Keratinocyte (primary cell): ENCODE data around the gene ARHGAP18. TPM values are rescaled to one million over a fixed set of nuclear protein-coding genes. Genes with fewer than 3 reads are reported as not detected.

ENCODE experiments used
- DNase-seq: peaks from one replicate; pipeline ENCODE4 v3.0.0-alpha.2; 2011; ENCODE audit warnings: low read depth, missing footprints, low spot score
- FAIRE-seq: peaks from 2 replicates; lab custom pipeline; 2011; peaks lifted over from hg19 to GRCh38; lab: Jason Lieb, UNC
- H2AFZ ChIP-seq: 2 replicates; pipeline ENCODE4 v1.6.0; 2012; ENCODE audit warnings: low read length, control low read depth, inconsistent platforms; ENCODE audit not compliant: control insufficient read depth
- H3K27ac ChIP-seq: 2 replicates; pipeline ENCODE4 v1.5.1; 2011; ENCODE audit warnings: low read length; ENCODE audit not compliant: control insufficient read depth, insufficient read depth
- H3K27me3 ChIP-seq: 3 replicates; pipeline ENCODE4 v1.6.0; 2011; ENCODE audit warnings: low read length; ENCODE audit not compliant: control insufficient read depth, insufficient read depth; ENCODE audit errors: extremely low read depth
- H3K36me3 ChIP-seq, 2 experiments: 2 replicates in 1 of 2; 3 replicates in 1 of 2; pipeline ENCODE4 v1.5.1; 2011; ENCODE audit warnings: low read length in 2 of 2, mild to moderate bottlenecking in 1 of 2; ENCODE audit not compliant: control insufficient read depth in 2 of 2, insufficient read depth in 2 of 2; ENCODE audit errors: extremely low read depth in 1 of 2
- H3K4me1 ChIP-seq: 3 replicates; pipeline ENCODE4 v1.5.1; 2011; ENCODE audit warnings: low read length; ENCODE audit not compliant: control insufficient read depth, insufficient read depth; ENCODE audit errors: extremely low read depth
- H3K4me2 ChIP-seq: 3 replicates; pipeline ENCODE4 v1.6.0; 2011; ENCODE audit warnings: low read depth, low read length; ENCODE audit not compliant: control insufficient read depth, insufficient read depth; ENCODE audit errors: extremely low read depth
- H3K4me3 ChIP-seq, 3 experiments: fragments of 200-600 bp in 1 of 3; sonication (generic) in 1 of 3; 2 replicates in 2 of 3; 3 replicates in 1 of 3; pipeline ENCODE4 v1.5.1; 2011 to 2016; ENCODE audit warnings: low read length in 3 of 3, mild to moderate bottlenecking in 3 of 3, control low read depth in 2 of 3, inconsistent platforms in 1 of 3, low read depth in 1 of 3, mixed read lengths in 1 of 3, mixed run types in 1 of 3, moderate library complexity in 1 of 3; ENCODE audit not compliant: control insufficient read depth in 2 of 3, insufficient read depth in 2 of 3; ENCODE audit errors: extremely low read depth in 1 of 3
- H3K79me2 ChIP-seq: 2 replicates; pipeline ENCODE4 v1.6.0; 2012; ENCODE audit warnings: low read length; ENCODE audit not compliant: control insufficient read depth, insufficient read depth
- H3K9ac ChIP-seq: 3 replicates; pipeline ENCODE4 v1.6.0; 2011; ENCODE audit warnings: low read length; ENCODE audit not compliant: control insufficient read depth, insufficient read depth; ENCODE audit errors: extremely low read depth
- H3K9me1 ChIP-seq: 3 replicates; pipeline ENCODE4 v1.6.0; 2011; ENCODE audit warnings: low read length; ENCODE audit not compliant: control insufficient read depth, insufficient read depth; ENCODE audit errors: extremely low read depth
- H3K9me3 ChIP-seq: 2 replicates; pipeline ENCODE4 v1.5.1; 2012; ENCODE audit warnings: low read depth, low read length; ENCODE audit not compliant: control insufficient read depth
- H4K20me1 ChIP-seq: 3 replicates; pipeline ENCODE4 v1.6.0; 2011; ENCODE audit warnings: low read length; ENCODE audit not compliant: control insufficient read depth, insufficient read depth; ENCODE audit errors: extremely low read depth
- CTCF ChIP-seq, 3 experiments: IDR thresholded peaks in 1 of 3; conservative IDR thresholded peaks in 1 of 3; optimal IDR thresholded peaks in 1 of 3; 2 replicates in 2 of 3; 3 replicates in 1 of 3; pipeline versions ENCODE3 to v1.5.1; 2011; ENCODE audit warnings: low read length in 3 of 3, mild to moderate bottlenecking in 3 of 3, moderate library complexity in 2 of 3, control low read depth in 1 of 3, inconsistent platforms in 1 of 3; ENCODE audit not compliant: insufficient read depth in 2 of 3; ENCODE audit errors: extremely low read depth in 1 of 3
- EZH2 ChIP-seq: IDR thresholded peaks from one replicate; pipeline ENCODE4 v1.6.1; 2012; ENCODE audit warnings: inconsistent platforms, mild to moderate bottlenecking, low read length, moderate library complexity
- dilution Hi-C: fragments of 300-500 bp; cut with MboI; formaldehyde crosslinking; loops from one replicate; pipeline ENCODE4 v1.7.0; 2020; ENCODE audit warnings: low sequenced_read_pairs; ENCODE audit not compliant: extremely low pct_ligation_motif_present
- polyA plus RNA-seq, 5 experiments: library from polyadenylated mRNA; depleted of rRNA in 3 of 5; stranded (reverse) in 3 of 5; stranded (forward) in 1 of 5; unstranded in 1 of 5; fragments of >200 nt; gene quantifications; 1 replicate in 1 of 5; 2 replicates in 3 of 5; 3 replicates in 1 of 5; pipeline versions ENCODE4 v1.2.1 to v1.2.3, GENCODE V29; 2011 to 2012; ENCODE audit warnings: missing spikeins in 2 of 5, low read depth in 1 of 5, low replicate concordance in 1 of 5

Gene ARHGAP18
- polyA plus RNA-seq, 1 donor (not counting 4 experiments of a cell fraction or from before 2014, with no cell fraction given): 17.7 TPM

DNA sequence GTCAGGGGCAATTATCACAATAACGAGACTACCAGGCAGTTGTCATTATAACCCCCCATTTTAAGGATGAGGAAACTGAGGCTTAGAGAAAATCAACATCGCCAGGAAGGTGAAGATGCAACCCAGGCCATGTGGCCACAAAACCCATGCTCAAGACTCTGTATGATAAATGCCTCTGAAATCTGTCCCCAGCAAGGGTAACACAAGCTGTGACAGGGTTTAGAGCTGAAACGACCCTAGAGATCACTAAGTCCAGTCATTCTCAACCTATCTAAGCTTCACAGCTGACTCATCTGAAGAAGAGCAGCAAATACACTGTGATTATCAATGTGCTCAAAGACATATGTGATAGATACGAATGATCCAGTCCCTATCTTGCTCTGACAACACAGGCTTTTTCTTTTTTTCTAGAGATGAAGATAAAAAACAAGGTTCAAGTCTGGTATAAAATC is 47.0 kb downstream of the ARHGAP18 start:
- Histone ChIP-seq H2AFZ (no peak overlapping the region), H3K4me2 (no peak overlapping the region), H3K4me3 (no peak overlapping the region), H3K9ac (no peak overlapping the region), H3K4me1 (peaks cover 23% of the 10 kb centered on the region), H3K27ac (no peak overlapping the region), H3K9me3 (no peaks in the 10 kb centered on the region), H3K79me2 (peaks cover 71% of the 10 kb centered on the region), H3K9me1 (no peaks in the 10 kb centered on the region), H4K20me1 (no peaks in the 10 kb centered on the region), H3K36me3 (peaks cover 0 to 4% of the 10 kb centered on the region in 2 experiments), H3K27me3 (no peaks in the 10 kb centered on the region)
- no peak for DNase-seq
- TF ChIP-seq EZH2 (no peak), CTCF (optimal IDR thresholded peaks at IDR 0.05 in 1 of 3, IDR thresholded peaks at IDR 0.05 in 1 of 3, conservative IDR thresholded peaks at IDR 0.05 in 1 of 3; ENCODE audit: extremely low read depth in 1 of 3, insufficient read depth in 2 of 3, low read length in 3 of 3) (no peak)
- no peak for FAIRE-seq
- dilution Hi-C loops: no loop called here

DNA sequence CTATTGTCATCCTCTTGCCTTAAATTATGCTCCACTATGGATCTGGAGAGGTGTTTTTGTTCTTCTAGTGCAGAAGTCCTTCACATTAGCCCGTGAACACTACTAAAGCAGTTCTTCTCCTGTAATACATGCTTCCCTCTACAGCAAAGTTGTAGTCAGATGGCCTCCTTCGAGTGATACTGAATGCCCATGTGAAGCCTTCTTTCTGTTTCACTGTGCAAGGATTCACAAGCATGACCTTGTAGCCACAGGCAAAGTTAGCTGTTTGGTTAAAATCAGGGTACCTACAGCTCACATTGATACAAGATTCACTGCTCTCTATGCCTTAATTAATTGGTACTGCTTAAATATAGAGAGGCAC is 47.6 kb downstream of the ARHGAP18 start:
- TF ChIP-seq EZH2: no peak
- no peak for TF ChIP-seq CTCF (optimal IDR thresholded peaks at IDR 0.05 in 1 of 3, IDR thresholded peaks at IDR 0.05 in 1 of 3, conservative IDR thresholded peaks at IDR 0.05 in 1 of 3; ENCODE audit: extremely low read depth in 1 of 3, insufficient read depth in 2 of 3, low read length in 3 of 3)
- no peaks in the 10 kb centered on the region for H3K9me3 ChIP-seq
- no peak overlapping the region for H3K27ac ChIP-seq
- H3K36me3 ChIP-seq: peaks cover 0 to 4% of the 10 kb centered on the region in 2 experiments
- H3K9me1 ChIP-seq: no peaks in the 10 kb centered on the region
- H4K20me1 ChIP-seq: no peaks in the 10 kb centered on the region
- peaks cover 71% of the 10 kb centered on the region for H3K79me2 ChIP-seq
- H2AFZ ChIP-seq: no peak overlapping the region
- H3K4me1 ChIP-seq: peaks cover 16% of the 10 kb centered on the region
- H3K9ac ChIP-seq: no peak overlapping the region
- no peak overlapping the region for H3K4me3 ChIP-seq
- no peak overlapping the region for H3K4me2 ChIP-seq
- H3K27me3 ChIP-seq: no peaks in the 10 kb centered on the region
- FAIRE-seq (no peak), DNase-seq (no peak)
- dilution Hi-C loops: no loop called here
